Stimulated activated CD8-positive, alpha-beta memory T cell treated with anti-CD3 and anti-CD28 coated beads, Interleukin-2, amount 100 ng/mL, for 48 hours (primary cell): ENCODE measurements around the gene NPEPL1.
"Not testable (repeated sequence)": the region's sequence is repeated elsewhere in the genome, so short reads cannot be mapped to it uniquely, and the experiment has no call there.

Source experiments
- DNase-seq, 2 donors: peaks; one replicate each; pipeline ENCODE4 v3.0.0-alpha.2; 2020; ENCODE audit warnings: low read depth in 2 of 2

Gene NPEPL1

GRCh38 chr20:58692579-58693225 is at the start of gene NPEPL1:
NPEPL1 (plus strand) TSS chr20:58692800; CDS start chr20:58692901, 101 bp downstream.
- peak; percentile 49 to 58 for DNase-seq

GRCh38 chr20:58642896-58643295 is 49.7 kb upstream of the NPEPL1 start:
- DNase-seq, result not testable (repeated sequence)

- no peak for DNase-seq
Observed at GRCh38 chr20:58645412-58645968, 47.1 kb upstream of the NPEPL1 start.

GRCh38 chr20:58646257-58646656 is 46.3 kb upstream of the NPEPL1 start:
- no peak for DNase-seq

- DNase-seq, result no peak
Observed at GRCh38 chr20:58646703-58647102, 45.9 kb upstream of the NPEPL1 start.

- DNase-seq, result no peak
Observed at GRCh38 chr20:58647162-58647795, 45.3 kb upstream of the NPEPL1 start.

- no peak for DNase-seq
Observed at GRCh38 chr20:58647796-58648501, 44.7 kb upstream of the NPEPL1 start.

GRCh38 chr20:58648502-58648825 is 44.1 kb upstream of the NPEPL1 start:
- not testable (repeated sequence) for DNase-seq

- DNase-seq, result no peak
Observed at GRCh38 chr20:58649288-58650180, 43.1 kb upstream of the NPEPL1 start.

GRCh38 chr20:58650181-58650775 is 42.3 kb upstream of the NPEPL1 start:
- DNase-seq, result no peak

GRCh38 chr20:58650776-58651558 is 41.6 kb upstream of the NPEPL1 start, which contains the start of gene STX16:
STX16 (plus strand) TSS chr20:58651283; CDS start chr20:58652007, 724 bp downstream.
- peak; percentile 79 to 84 for DNase-seq

GRCh38 chr20:58651559-58651945 is 41.0 kb upstream of the NPEPL1 start:
- DNase-seq, result no peak

- no peak for DNase-seq
Observed at GRCh38 chr20:58651946-58652605, 40.5 kb upstream of the NPEPL1 start.

GRCh38 chr20:58652606-58653294 is 39.9 kb upstream of the NPEPL1 start:
- DNase-seq, result no peak

GRCh38 chr20:58654337-58654736 is 38.3 kb upstream of the NPEPL1 start:
- DNase-seq, result no peak

- DNase-seq, result no peak
Observed at GRCh38 chr20:58655328-58656107, 37.1 kb upstream of the NPEPL1 start.

GRCh38 chr20:58656831-58657230 is 35.8 kb upstream of the NPEPL1 start:
- no peak for DNase-seq

- DNase-seq, result no peak
Observed at GRCh38 chr20:58657262-58657661, 35.3 kb upstream of the NPEPL1 start.
